GOT3 (cell line): ENCODE measurements around the gene ACTR1A.
"Not testable (repeated sequence)": the region's sequence is repeated elsewhere in the genome, so short reads cannot be mapped to it uniquely, and the experiment has no call there.

Experiments
- DNase-seq: peaks from one replicate; lab custom pipeline; 2025; ENCODE audit warnings: mixed read lengths; lab: John Stamatoyannopoulos, UW

Gene ACTR1A

DNA sequence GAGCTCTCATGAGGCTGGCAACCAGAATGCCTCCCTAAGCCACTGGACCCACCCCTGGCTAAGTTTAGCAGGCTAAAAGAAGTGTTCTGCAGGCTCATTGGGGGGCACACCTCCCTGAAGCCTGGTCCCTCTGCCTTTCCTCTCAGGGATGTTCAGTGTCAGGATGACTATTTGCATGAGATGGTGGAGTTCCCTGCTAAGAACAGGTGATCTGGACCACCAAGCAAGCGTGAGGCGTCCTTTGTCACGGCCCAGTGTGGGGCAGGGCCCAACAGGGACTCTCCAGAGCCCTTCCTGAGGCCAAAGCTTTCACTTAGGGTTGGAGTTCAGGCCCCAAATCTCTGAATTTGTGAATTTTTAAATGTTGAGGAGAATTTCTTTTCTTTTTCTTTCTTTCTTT is 13.2 kb upstream of the ACTR1A start:
- DNase-seq = no peak

DNA sequence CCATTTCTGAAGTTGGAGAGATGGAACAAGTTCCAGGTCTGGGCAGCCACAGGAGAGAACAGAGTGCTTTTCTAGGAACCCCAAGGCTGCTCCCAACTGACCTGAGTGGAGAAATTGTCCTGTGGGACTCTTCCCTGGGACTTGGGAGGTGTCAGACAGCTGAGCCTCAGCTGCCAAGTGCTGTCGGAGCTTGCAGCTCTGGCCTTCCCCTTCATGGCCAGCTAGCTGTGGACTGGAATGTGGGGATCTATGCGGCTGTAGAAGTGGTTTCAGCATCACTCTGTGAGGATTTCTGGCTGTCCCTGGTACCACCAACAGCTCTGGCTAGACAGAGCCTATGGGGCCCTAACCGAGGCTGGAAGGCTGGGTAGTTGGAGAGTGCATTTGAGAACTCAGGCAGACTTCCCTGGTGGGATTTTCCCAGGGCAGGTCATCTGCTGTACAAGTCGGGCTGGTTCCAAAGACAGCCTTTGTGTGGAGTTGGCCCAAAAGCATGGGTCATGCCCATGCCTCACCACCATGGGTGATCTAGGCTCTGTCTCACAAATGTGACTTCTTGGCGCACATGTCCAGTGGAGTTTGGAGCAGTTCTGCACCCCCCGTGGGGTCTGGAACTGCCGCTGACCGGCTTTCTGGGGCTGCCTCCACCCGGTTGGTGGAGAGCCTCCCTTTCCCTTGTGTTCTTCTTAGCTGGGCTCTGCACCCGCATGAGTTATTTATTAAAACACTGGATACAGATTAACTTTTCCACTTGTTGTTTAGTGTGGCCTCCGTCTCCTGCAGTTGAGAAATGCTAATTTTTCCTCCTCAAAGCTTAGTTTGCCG is 12.2 kb upstream of the ACTR1A start:
- no peak for DNase-seq

DNA sequence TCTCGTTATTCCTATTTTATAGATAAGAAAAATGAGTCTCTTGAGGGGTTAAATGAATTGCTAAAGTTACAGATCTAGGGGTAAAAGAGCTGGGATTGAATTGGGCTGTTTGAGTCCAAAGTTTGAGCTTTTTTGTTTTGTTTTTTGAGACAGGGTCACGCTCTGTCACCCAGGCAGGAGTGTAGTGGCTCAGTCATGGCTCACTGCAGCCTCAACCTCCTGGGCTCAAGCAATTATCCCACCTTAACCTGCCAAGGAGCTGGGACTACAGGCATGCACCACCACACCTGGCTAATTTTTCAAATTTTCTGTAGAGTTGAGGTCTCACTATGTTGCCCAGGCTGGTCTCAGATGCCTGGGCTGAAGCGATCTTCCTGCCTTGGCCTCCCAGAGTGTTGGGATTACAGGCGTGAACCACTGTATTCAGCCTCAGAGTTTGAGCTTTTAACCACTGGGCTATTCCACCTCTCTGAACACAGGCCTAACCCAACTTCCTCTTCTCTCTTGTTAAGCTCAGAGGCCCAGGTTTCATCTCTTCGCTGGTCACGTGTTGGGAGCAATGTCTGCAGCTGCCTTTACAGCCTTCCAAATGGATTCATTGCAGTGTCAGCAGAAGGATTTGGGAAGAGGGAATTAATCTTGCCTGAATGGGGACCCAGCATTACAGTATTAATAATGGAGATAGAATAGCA is 9.2 kb upstream of the ACTR1A start:
- no peak for DNase-seq

DNA sequence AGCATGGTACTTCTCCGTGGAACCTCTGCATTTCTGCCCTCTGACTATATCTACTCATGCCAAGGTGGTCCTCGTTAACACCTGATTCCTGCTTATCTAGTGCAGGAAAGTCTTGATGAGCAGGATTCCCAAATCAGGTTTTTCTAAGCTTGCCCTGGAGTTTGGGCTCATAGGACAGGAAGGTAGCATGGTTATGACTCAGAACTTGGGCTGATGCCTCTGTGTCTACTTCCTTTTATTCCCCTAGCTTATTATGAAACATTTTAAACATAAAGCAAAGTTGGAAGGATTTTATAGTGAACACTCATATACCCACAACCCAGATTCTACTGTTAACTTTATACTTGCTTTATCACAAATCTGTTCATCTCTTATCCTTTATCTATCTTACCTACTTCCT is 6.9 kb upstream of the ACTR1A start:
- DNase-seq = no peak

DNA sequence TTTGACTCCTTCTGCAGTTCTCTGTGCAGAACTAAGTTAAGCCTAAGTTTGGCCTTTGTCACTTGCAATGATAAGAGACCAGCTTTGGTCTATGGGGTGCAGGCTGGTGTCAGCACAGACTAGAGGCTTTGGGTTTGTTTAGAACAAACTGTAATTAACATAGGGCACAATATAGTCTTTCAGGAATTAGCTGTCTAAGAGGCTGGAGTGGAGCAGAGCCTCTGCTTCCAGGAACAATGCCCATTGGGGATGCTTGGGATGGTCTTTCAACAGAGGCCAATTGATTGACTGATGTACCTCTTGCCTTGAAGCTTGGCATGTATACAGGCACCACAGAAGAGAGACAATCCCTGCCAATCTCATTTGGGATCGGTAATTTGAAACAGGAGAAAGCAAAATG is 6.0 kb upstream of the ACTR1A start:
- DNase-seq = no peak

DNA sequence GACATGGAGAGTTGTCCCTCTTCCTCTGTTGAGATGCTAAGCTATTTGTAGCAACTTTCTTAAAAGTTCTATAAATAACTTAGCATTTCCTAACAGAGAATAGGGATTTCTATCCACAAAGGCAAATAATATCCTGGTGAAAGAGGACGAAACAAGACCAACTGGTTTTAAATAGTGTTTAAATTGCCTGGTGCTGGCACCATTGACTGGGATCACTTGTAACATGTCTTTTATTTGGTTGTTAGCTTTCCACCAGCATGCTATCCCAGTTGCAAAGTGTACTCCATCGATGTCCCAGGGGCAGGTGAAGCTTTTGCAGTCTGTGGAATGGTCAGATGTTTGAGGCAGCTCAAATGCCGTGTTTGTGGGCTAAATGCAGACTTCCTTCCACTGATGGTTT is 5.0 kb upstream of the ACTR1A start:
- DNase-seq = no peak

DNA sequence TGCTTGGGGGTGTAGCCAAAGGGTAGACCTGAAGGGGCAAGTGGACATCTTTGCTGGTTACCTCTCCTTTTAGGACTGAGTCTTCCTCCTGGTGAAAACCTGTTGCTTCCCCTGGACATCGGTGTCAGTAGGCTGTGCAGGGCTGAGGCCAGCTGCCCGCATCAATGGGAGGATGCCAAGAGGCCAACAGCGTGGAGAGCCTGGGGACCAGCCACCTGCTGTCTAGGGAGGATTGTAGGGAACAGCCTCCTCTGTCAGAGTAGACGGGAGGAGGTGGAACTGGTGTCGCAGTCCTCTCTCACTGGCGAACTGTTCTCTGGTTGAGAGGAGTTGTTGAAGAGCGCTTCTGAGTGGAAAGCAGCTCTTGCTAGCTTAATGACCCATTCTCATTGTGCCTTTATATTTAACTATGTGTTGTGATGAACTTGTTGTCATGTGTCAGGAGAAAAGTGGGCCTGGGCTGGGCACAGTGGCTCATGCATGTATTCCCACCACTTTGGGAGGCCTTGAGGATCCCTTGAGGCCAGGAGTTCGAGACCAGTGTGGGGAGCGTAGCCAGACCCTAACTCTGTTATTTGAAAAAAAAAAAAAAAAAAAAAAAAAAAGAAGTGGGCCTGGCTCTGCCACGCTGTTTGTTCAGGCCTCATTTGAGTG is 3.1 kb upstream of the ACTR1A start:
- DNase-seq = no peak

DNA sequence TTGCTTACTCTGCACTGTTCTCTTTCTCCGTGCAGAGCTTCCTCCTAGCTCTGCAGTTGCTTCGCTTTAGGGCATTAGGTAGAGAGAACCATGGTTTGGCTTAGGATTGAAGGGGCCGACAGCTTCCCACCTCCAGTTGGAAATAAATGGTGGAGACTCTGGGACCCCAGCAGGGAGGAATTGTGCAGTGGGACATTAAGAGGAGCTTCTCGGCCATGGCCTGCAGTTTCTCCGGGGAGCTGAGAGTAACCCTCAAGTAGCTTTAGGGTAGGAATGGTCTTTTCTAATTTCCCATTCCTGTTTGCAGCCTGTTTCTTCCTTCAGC is 2.4 kb upstream of the ACTR1A start:
- no peak for DNase-seq

DNA sequence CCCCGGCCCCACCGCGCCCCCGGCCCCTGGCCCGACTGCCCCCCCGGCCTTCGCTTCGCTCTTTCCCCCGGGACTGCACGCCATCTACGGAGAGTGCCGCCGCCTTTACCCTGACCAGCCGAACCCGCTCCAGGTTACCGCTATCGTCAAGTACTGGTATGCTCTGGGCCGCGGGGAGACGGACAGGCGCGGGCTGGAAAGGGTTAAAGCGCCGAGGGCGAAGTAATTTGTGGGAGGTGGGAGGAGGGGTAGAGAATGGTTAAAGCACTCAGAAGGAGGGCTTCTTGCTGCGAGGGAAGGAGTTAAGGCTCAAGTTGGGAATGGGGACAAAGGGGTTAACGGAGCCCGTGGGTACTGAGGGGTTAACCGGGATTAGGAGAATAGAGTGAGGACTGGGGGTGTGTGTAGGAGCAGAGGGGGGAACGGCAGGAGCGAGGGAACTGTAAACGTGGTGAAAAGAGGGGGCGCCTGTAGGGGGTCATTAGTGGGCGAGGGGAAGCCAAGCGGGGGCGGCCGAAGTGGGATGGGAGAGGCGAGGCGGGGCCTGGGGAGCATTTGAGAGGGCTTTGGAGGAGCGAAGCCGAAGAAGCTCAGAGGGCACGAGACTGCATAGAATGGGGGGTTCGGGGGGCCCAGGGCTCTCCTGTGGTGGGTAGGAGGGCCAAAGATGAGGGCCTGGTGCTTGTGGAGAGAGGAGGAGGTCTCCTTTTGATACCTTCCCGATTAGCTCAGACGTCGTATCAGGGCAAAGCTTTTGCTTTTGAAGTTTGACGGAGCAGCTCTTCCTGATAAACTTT is 1.9 kb upstream of the ACTR1A start:
- no peak for DNase-seq

DNA sequence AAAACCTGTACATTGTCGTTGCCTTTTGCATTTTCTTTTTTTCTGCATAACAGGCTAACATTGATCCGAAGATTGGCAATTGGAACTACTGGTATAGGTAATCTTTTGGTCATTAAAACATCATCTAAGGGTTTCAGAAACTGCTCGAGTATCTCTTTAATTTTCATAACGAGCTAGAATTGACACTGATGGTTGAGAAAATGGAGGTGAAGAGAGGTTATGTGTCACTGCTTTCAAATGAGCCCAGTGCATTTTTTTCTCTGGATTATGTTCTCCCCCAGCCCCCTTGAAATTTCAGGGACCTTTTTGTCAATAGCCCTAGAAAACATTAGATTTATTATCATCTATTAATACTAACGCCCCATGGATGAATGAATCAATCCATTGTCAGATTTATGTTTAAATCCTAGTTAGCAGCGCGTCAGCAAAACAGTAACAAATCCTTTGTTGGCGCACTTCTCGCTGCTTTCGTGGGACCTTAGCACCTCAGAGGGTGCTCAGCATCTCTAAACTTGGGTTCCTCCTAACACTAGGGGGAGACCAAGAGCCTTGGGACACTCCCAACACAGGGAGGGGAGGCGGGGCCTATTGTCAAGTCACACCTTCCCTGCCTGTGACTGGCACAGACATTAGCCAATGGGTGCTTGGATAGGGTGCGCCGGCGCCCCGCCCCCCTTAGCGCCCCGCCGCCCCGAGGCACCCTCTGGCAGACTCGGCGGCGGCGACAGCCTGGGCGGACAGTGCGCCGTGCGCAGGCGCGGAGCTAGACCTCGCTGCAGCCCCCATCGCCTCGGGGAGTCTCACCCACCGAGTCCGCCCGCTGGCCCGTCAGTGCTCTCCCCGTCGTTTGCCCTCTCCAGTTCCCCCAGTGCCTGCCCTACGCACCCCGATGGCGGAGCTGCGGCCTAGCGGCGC is 1.0 kb upstream of the ACTR1A start, which contains the start of gene SUFU:
Gene SUFU, plus strand, starts transcription at position 709 of the 915 bp plus-strand sequence. Its CDS starts 181 bp downstream, at position 890.
- peak; percentile 91 for DNase-seq

DNA sequence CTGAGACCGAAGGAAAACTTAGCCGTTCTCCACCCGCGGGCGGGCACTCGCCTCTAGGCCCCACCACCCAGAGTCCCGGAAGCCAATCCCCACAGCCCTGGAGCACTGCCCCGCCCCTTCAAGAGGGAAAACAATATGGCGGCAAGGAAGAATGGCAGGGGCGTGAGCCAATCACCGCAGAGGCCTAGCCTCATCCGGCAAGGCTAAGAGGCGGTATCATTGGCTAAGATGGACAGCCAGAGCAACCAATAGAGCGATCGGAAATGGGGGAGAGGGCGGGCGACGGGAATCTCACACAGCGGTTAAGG is 529 bp downstream of the ACTR1A start:
- DNase-seq = peak; percentile 97

DNA sequence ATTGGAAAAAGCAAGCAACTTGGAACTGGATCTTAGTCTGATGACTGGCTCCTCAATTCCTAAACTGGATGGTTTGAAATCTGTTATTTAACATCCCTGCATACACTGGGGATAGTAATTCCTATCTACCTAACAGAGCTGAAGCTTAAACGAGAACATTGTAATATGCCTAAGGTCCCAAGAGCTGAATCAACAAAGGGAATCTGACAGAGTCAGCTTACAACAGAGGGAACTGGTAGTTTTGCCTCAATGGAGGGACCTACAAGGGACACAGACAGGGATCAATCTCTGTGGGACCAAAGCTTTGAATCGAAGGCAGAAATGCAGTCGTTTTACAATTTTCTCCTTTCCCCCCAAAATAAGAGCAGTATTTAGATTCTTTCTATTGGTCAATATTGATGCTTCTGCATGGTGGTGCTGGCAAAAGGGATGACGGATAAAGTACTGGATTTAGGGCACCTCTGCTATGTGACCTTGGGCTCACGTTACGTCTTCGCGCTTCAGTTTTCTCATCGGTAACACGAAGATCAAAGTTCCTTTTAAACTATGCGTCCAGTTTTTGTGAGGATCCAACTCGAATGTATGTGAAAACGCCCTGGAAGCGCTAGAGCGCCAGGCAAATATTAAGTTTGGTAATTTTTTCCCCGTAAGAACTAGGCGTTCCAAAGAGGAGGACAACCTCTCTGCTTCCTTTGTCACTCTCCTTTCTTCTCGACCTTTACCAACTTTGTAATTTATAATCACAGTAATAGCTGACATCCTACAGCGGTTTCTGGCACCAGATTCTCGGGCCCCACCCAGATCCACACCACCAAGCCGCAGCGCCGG is 1.1 kb downstream of the ACTR1A start:
- no peak for DNase-seq

DNA sequence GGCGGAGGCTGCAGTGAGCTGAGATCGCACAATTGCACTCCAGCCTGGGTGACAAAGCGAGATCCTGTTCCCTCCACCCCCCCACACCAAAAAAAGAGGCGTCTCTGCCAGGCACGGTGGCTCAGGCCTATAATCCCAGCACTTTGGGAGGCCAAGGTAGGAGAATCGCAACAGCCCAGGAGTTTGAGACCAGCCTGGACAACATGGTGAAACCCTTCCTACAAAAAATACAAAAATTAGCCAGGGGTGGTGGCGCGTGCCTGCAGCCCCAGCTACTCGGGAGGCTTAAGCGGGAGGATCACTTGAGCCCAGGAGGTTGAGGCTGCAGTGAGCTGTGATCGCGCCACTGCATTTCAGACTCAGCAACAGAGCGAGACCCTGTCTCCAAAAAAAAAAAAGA is 1.8 kb downstream of the ACTR1A start:
- not testable (repeated sequence) for DNase-seq

DNA sequence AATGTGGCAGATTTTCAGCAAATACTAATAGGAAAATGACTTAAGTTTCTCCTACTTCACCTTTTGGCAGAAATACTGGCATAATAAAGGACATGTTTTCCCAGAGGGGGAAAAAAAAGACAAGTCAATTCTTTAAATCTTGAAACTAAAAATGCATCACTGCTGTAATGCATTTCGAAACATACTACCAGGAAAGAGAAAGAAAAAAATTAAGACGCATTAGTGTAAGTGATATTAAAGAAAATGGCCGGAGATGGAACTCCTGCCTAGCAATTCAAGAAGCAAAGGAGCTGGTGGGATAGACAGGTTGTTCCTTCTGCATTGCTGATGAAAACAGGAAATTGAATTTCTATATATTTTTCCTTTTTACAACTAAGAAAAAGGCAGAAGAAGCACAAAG is 3.2 kb downstream of the ACTR1A start:
- DNase-seq = no peak

DNA sequence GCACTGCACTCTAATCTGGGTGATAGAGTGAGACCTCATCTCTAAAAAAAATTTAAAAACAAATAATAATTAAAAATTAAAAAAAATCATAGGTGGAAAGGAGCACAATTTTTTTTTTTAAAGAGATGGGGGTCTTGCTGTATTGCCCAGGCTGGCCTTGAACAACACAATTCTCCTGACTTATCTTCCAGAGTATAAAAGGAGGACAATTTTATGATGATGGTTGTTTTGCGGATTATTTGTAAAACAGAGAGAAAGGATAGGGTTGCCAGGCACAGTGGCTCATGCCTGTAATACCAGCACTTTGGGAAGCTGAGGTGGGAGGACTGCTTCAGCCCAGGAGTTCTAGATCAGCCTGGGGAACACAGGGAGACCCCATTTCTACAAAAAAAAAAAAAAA is 5.0 kb downstream of the ACTR1A start:
- DNase-seq = no peak

DNA sequence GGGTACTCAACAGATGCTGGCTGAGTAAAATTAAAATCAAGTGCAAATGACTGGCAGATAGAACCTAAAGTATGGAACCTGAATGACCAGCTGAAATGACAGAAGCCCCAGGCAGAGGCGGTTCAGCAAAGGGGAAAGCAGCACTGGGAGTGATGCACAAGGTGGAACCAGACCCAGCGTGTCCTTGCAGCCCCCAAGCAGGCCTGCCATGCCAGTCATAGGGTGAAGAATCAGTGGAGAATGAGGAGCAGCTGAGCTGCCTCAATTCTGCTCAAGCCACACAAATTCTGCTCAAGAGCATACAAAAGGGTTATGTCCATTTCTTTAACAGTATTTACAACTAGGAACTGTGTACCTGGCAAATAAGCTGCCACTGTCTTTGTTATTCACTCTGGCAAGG is 8.7 kb downstream of the ACTR1A start:
- DNase-seq = no peak

DNA sequence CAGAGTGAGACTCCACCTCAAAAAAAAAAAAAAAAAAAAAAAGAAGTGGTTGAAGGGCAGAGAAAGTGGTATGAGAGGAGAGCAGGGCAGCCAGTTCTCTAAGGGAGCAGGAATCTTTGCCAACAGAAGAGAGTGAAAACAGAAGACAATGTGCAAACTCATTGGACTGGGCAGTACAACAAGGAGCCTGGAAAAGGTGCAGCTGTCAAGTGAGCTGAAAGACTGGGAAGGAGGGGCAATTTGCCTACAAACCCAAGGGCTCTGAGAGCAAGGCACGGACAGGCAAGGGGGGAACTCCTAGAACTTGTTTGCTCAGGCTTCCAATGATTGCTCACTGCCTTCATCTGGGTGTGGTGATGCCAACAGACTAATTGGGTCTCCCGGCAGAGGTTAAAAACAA is 9.5 kb downstream of the ACTR1A start:
- no peak for DNase-seq

DNA sequence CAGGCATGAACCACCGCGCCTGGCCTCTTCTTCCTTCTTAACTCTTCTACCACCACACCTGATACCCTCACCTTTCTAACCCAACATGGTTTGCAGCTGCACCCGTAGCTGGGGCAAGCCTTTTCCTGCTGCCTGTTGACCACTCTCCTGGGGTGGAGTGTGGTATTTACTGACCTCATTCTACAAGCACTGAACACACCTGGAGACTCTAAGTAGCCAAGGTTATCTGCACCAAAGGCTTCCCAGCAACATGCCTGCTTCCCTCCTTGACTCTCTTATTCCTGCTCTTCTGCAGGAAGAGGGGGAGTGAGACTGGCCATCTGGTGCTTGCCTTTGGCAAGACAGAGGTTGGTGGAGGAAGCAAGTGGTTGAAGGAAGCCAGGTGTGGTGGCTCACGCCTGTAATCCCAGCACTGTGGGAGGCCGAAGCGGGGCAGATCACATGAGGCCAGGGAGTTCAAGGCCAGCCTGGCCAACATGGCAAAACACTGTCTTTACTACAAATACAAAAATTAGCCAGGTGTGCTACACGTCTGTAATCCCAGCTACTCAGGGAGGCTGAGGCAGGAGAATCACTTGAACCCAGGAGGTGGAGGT is 10.1 kb downstream of the ACTR1A start:
- DNase-seq = no peak

DNA sequence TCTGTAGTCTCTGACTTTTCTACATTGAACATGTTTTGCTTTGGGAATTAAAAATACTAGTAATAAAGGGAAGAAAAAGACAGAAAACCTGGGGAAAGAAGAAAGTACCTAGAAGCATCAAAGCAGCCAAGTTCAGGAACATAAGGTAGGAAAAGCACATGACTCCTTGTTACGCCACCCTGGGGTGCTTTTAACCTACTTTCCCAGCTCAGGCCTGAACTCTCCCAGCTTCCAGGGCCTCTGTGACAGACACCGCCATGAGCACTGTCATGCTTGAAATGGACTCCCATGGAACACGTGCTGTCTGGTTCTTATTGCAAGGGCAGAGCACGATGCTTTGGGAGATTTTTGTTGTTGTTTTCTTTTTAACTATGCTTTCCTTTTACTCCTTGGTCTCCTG is 11.4 kb downstream of the ACTR1A start:
- no peak for DNase-seq
